ENCODE results near the gene SPON1.

DNA sequence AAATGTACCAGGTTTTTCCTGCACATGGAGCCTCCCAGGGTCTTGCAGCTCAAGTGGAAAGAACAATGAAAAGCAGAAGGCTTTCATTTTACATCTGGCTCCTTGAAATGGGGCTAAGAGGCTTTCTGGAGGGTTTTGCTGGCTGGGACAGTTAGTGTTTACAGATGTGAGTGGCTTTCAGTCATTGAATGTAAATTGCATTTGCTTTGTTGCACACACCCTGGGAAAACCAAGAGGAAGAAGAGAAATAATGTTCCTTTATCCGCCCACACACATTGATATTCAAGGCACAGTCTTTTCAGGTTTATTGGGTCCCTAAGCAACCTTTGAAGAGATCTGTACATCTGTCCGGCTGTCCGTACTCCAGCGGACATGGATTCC lies 144.5 kb downstream of the SPON1 start:
- TF ChIP-seq YY1 (IDR thresholded peaks at IDR 0.05; ENCODE audit: insufficient read depth, insufficient read length) (no peak), ZNF274 (IDR thresholded peaks at IDR 0.05; ENCODE audit: low read depth, low read length) (no peak)

All from NT2/D1 (cell line).